HEK293T (cell line): ENCODE data around the gene THAP3.

Experiments used
- ARNT ChIP-seq: fragments of 450-650 bp; IDR thresholded peaks from 2 replicates; pipeline ENCODE4 v1.6.1; 2017; ENCODE audit warnings: mild to moderate bottlenecking
- BHLHE40 ChIP-seq: fragments of 450-650 bp; IDR thresholded peaks from 2 replicates; pipeline ENCODE4 v1.6.1; 2016; ENCODE audit warnings: mild to moderate bottlenecking, moderate library complexity, borderline replicate concordance
- CTBP1 ChIP-seq: fragments of 450-650 bp; IDR thresholded peaks from 2 replicates; pipeline ENCODE4 v1.6.1; 2016; ENCODE audit warnings: borderline replicate concordance
- ELF4 ChIP-seq: fragments of 450-650 bp; IDR thresholded peaks from 2 replicates; pipeline ENCODE4 v1.6.1; 2017; ENCODE audit warnings: antibody characterized with exemption
- FOXA1 ChIP-seq: fragments of 450-650 bp; IDR thresholded peaks from 2 replicates; pipeline ENCODE4 v1.6.1; 2016; ENCODE audit warnings: mild to moderate bottlenecking
- FOXK2 ChIP-seq: fragments of 450-650 bp; IDR thresholded peaks from 2 replicates; pipeline ENCODE4 v1.6.1; 2016; ENCODE audit warnings: mild to moderate bottlenecking
- FOXM1 ChIP-seq: fragments of 450-650 bp; IDR thresholded peaks from 2 replicates; pipeline ENCODE4 v1.6.1; 2017; ENCODE audit warnings: mild to moderate bottlenecking, borderline replicate concordance
- HDGF ChIP-seq: fragments of 450-650 bp; IDR thresholded peaks from 2 replicates; pipeline ENCODE4 v1.6.1; 2017; ENCODE audit warnings: antibody characterized with exemption, borderline replicate concordance
- LEF1 ChIP-seq: fragments of 450-650 bp; IDR thresholded peaks from 2 replicates; pipeline ENCODE4 v1.6.1; 2017; ENCODE audit warnings: mild to moderate bottlenecking, borderline replicate concordance
- NFRKB ChIP-seq: fragments of 450-650 bp; IDR thresholded peaks from 2 replicates; pipeline ENCODE4 v1.6.1; 2016; ENCODE audit warnings: mild to moderate bottlenecking, moderate library complexity
- SP1 ChIP-seq: fragments of 450-650 bp; IDR thresholded peaks from 2 replicates; pipeline ENCODE4 v1.6.1; 2017
- SUZ12 ChIP-seq: fragments of 450-650 bp; IDR thresholded peaks from 2 replicates; pipeline ENCODE4 v1.6.1; 2016; ENCODE audit warnings: mild to moderate bottlenecking
- ZNF384 ChIP-seq: fragments of 450-650 bp; IDR thresholded peaks from 2 replicates; pipeline ENCODE4 v1.6.1; 2016

DNA sequence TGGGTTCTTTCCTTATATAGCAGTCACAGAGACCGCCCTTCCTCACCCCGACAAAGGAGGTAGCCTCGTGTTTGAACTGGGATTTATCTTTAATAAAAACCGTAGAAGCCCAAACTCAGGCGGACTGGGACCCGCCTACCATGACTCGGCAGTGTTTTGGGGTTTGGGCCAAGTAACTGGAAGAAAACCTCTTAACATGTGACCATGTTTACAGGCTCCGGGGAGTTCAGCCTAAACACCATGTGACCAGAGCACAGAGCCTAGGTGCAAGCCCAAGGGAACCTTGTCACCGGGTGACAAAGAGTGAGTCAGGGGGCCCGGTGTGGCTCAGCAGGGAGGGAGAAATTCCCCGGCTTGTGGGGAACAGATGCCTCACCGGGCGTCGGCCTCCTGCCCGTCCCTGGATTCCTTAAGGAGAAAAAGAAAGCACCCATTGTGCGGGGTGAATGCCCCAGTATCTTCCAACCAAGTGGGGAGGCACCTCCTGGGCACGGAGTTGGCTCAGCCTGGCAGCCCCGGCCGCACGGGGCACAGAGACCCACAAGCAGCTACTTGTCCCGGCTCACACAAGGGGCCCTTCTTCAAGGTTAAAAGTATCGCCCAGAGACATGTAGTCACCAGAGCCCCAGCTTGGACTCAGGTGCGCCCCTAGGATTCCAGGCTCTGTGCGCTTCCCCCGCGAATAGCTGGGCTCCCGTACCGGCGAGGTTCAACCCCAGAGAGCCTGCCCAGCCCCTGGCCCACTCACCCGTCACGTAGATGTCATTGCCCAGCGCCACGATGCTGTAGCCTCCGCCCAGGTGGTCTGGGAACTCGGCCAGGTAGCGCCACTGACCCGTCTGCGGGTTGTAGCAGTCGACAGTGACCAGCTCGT is 23.4 kb upstream of the THAP3 start:
- TF ChIP-seq BHLHE40 (no peak), FOXM1 (no peak), SP1 (no peak), CTBP1 (no peak), FOXA1 (no peak), ELF4 (no peak), SUZ12 (no peak), LEF1 (no peak), ARNT (no peak), FOXK2 (no peak), NFRKB (no peak), ZNF384 (no peak), HDGF (no peak)
